NCI-H2196 treated with DMSO at 0.1 percent for 48 hours (cell line): Measurements from ENCODE around the gene ELMO3.
A peak's percentile ranks its signal among the peaks of the same experiment; 100 is the strongest.

Experiments
- DNase-seq: peaks from one replicate; lab custom pipeline; 2025; ENCODE audit not compliant: unreplicated experiment; lab: John Stamatoyannopoulos, UW

Gene ELMO3

DNA sequence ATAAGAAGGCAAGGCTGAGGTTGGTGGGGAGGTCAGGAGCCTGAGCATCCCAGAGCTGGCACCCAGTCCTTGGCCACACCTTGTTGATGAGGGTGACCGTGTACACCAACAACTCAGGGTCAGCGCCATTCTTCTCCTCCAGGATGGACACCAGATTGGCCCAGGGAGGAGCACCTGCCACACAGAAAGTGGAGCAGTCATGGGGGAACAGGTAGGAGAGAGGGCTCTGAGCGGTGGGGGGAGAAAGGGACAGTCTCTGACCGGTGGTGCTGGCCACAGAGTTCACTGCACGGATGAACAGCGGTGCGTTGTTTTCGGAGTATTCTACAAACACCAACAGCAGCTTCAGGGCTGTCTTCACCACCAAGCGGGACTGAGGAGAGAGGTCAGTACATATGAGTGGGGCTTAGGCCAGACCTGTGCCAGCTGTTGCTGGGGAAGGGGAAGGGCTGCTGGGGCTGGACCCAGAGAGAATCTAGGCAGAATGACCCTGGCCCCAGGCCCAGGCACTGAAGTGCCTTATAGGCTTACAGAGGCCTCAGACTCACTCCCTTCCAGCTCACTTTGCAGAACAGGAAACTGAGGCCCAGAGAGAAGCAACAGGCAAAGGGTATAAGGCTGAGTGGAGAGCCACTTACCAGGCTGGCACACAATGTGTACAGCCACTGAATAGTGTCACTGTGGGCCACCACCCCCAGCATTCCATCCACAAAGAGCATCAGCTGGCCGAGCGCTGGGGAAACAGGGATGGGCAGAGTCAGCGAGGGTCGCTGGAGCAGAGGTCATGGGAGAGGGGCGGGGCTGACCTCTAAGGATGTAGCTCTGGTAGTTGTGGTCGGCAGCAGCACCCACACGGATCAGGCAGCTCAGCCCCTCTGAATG, 38.7 kb downstream of the ELMO3 start:
- no peak for DNase-seq

DNA sequence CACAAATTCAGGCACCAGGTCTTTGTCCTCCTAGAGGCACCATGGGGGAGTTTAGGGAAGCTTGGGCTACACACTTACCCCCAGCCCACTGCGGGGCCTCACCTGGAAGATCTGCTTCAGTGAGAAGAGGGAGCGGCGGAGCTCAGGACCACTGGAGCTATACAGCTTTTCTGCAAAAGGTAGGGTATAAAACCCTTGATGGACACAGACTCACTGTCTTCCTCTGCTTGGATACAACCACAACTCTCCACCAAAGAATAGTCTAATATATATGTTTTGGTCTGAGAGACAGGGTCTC, 39.3 kb downstream of the ELMO3 start:
- no peak for DNase-seq

GRCh38 chr16:67238806-67239470, 40.0 kb downstream of the ELMO3 start:
- DNase-seq, result no peak

- DNase-seq, result no peak
Observed at GRCh38 chr16:67240506-67240905, 41.6 kb downstream of the ELMO3 start.

DNA sequence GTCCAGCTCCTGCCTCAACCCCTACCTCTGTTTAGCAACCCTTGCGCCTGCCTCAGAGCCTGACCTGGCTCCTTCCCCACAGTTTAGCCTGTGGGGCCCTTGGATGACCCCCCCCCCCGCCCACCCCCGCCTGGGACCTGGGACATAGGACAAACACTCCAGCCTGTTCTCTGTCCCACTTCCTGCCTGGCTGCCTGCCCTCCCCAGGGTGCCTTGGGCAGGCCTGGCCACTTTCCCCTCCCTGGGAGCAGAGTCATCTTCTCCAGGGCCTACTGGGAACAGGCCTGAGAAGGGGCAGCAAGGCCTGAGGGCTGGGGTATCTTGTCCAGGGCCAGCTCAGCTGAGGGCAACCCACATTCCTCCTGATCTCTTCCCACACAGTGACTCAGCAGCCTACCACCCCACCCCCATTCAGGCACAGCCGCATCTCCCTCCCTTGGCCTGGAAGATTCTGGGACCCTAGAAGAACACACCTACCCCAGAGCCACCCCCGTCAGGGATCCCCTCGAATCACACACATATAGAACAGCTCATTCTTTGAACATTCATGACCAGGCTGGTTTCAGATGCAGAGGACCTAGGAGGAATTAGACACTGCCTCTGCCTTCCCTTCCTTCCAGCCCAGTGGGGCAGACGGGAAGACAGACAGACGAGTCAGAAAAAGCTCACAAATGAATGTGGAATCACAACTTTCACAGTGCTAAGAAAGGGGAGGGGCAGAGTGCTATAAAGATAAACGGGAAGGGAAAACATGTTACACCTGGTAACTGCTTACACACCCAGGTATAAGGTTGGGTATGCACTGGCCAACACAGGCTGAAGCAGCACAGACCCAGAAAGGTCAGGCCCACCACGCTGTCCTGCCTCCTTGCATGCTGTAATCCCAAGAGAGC, 42.3 kb downstream of the ELMO3 start:
- DNase-seq, result peak; percentile 17

GRCh38 chr16:67242138-67242730, 43.3 kb downstream of the ELMO3 start:
- no peak for DNase-seq

- no peak for DNase-seq
Observed at GRCh38 chr16:67243481-67243880, 44.5 kb downstream of the ELMO3 start.

DNA sequence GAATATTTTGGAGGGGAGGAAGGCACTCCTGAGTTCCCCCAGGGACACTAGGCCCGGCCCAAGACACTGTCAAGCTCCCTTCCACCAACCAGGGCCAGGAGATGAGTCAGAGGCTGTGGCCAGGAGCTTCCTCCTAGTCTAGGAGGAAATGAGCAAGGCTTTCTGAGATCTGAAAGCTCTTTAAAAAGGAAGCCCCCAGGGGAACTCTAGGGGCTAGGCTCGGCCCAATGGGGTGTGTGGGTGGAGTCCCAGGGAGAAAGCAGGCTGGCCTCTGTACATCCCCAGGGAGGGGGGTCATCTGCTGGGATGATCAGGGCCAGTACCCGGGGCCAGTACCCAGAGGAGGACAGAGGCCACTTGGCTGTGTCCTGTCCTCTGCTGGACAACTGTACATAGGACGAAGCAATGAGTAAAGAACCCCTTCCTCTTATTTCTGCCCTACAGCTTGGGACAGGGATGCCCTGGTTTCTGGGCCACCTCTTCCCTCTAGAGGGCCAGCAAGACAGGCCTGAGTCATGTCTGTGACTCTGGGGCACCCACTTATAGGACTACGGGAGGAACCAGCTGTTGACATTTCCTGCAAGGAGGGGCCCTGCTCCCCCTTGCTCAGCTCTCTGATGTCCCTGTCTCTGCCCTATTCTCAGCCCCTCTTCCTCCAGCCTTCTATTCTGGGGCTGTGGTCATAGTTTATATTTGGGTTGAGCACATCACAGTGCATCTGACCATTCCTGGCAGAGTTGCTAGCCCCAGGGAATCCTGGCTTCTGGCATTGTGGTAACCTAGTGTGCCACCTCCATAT, 45.7 kb downstream of the ELMO3 start:
- no peak for DNase-seq

- no peak for DNase-seq
Observed at GRCh38 chr16:67245186-67245585, 46.3 kb downstream of the ELMO3 start.

GRCh38 chr16:67245674-67246080, 46.7 kb downstream of the ELMO3 start:
- DNase-seq, result no peak

DNA sequence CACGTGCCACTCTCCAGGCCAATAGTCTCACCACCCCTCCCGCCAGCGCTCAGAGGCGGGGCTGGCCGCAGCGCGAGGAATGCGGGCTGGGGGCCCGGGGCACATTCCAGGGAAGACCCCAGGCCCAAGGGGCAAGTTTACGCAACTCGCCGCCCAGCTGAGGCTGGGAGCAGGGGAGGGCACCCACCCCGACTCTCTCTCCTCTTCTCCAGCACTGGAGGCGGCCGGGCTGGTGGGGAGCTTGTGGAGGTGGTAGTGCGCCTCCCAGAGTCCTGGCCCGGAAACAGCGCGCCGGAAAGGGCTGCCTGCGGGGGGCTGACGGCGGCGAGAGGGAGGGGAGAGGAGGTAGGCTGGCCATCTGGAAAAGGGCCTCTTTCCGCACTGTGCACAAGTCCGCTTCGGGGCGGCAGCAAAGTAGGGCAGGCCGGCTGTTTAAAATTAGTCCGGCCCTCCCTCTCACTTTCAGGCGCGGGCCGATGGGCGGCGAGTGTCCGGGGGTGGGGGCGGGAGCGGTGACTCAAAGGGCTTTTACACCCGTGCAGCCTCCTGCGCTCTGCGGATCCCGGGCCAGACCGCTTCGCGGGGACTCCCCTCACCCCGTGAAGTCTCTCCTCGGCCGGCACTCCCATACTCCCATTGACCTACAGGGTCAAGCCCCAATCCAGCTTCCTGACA, 47.3 kb downstream of the ELMO3 start:
- DNase-seq, result peak; percentile 27

DNA sequence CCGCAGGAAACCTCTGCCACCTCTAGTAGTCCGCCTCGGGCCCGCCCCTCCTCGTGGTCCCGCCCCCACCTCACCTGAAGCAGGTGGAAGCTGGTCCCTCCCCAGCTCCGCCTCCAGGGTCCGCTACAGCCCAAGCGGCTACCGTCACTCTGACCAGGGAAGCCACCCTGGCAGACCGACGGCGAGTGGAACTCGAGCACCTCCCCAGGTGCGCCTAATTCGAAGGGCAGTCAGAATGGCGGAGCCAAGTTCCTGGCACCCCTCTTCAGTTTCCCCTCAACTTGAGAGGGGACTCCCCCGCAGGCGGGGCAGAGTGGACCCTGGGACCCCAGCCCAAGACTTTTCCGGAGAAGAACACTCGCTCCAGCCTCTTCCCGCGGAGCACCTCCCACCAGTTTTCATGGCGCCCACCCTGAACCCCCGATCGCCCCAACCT, 47.8 kb downstream of the ELMO3 start:
- peak; percentile 63 for DNase-seq

DNA sequence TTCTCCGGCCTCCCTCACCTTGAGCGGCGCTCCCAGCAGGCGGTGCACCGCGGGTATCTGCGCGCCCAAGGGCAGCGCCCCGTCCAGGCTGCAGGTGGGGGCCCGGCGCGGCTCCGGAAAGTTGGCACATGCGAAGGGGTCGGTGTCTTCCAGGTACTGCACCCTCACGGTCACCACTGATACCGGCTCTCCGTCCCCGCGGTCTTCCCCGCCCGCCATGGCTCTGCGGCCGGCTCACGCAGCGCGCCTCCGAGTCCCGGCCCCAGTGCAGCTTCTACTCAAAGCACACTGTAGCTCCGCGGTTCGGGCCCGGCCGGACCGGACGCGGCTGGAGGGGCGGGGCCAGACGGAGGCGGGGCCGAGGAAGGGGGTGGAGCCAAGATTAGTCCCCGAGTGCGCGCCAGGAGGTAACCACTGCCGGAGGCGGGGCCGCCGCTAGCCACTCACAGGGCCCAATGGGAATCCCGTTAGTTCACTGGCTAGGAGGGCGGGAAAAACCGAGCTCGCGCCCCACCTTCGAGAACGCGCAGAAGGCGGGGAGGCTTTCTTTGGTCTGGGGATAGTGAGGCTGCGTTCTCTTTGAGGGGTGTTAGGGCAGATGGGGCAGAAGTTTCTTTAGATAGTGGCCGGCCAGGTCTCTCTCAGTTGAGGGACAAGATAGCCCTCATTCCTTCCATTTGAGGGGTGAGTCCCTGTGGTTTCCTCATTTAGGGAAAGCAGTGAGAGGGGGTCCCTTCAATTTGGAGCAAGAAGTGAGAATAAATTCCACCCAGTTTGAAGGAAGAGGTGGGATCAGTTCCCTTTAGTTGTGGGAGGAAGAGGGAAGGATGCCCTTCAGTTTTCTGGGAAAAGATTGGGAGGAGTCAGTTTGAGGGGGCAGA, 48.5 kb downstream of the ELMO3 start, which contains the start of gene FHOD1:
Gene FHOD1 (minus strand): TSS at position 290 of the 881 bp plus-strand sequence. CDS start 71 bp downstream, at position 219.
- peak; percentile 71 for DNase-seq

DNA sequence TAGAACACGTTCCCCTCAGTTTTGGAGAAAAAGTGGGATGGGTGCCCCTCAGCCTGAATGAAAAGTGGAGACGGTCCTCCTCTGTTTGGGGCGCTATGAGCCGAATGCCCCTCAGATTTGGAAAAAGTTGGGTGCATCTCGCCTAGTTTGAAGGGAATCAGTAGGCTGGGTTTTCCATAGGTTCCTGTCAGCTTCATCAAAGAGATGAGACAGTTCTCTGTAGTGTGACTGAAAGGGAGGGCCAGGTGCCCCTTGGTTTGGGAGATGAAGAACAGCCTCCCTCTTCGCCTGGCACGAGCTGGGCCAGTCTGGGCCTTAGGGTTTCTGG, 49.1 kb downstream of the ELMO3 start:
- no peak for DNase-seq

- DNase-seq, result no peak
Observed at GRCh38 chr16:67248401-67249177, 49.7 kb downstream of the ELMO3 start, which contains the start of gene SLC9A5. TSS of gene SLC9A5 (plus strand) at chr16:67248979. CDS start at chr16:67249015, 36 bp downstream.

DNA sequence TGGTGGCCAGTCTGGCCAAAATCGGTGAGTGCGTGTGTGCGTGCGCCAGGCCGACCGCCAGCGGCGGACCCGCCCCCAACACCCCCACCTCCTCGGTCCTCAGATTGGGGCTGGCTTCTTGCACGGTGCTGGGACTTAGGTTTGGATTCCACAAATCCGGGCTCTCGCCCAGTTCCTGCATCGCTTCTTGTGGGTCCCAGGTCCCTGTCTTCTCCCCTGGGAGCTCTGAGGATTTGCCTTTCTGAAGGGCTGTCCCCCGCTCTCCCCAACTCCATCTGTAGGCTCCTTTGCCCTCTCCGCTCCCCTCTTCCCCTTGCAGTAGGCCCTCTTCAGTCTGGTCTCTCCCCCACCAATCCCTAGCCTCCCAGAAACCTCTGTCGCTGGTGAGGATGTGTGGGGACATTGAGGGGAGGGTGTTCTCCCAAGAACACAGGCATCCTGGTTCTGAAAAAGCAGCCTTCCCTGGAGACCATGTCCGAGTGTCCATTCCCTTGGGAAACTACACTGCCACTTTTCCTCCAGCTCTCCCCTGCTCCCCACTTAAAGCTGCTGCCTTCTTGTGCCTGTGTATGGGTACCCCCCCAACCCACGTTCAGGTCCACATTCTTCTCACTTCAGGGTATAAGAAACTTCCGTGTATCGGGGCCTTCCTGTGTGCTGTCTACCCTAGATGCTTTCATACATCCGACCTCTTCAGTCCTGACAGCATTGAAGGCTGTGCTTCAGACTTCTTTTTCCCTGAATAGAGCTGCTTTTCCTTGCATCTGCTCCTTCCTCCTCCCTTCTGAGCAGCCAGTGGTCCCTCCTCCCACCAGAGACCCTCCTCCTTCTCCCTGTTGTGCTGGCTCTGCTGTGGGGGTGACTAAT, 50.5 kb downstream of the ELMO3 start:
- DNase-seq, result no peak

- no peak for DNase-seq
Observed at GRCh38 chr16:67250045-67250327, 51.1 kb downstream of the ELMO3 start.
